Astrocyte (in vitro differentiated cells and primary cell): ENCODE data around the gene TDP1. TPM values are rescaled to one million over a fixed set of nuclear protein-coding genes. Genes with fewer than 3 reads are reported as not detected.

Experiments used
- DNase-seq: peaks from one replicate; pipeline ENCODE4 v3.0.0-alpha.2; 2010; ENCODE audit warnings: low read depth
- FAIRE-seq: peaks from 2 replicates; lab custom pipeline; 2011; peaks lifted over from hg19 to GRCh38; lab: Jason Lieb, UNC
- H2AFZ ChIP-seq: 2 replicates; pipeline ENCODE4 v1.6.0; 2012; ENCODE audit warnings: low read depth, low read length, inconsistent platforms
- H3K27ac ChIP-seq: 2 replicates; pipeline ENCODE4 v1.5.1; 2011; ENCODE audit warnings: low read depth, low read length, inconsistent platforms
- H3K27me3 ChIP-seq: 2 replicates; pipeline ENCODE4 v1.6.0; 2011; ENCODE audit warnings: low read length, inconsistent platforms; ENCODE audit not compliant: insufficient read depth
- H3K36me3 ChIP-seq: 2 replicates; pipeline ENCODE4 v1.5.1; 2011; ENCODE audit warnings: low read length, inconsistent platforms; ENCODE audit not compliant: insufficient read depth
- H3K4me1 ChIP-seq: 2 replicates; pipeline ENCODE4 v1.5.1; 2011; ENCODE audit warnings: low read length, inconsistent platforms; ENCODE audit not compliant: insufficient read depth
- H3K4me2 ChIP-seq: 2 replicates; pipeline ENCODE4 v1.6.0; 2012; ENCODE audit warnings: low read length, inconsistent platforms
- H3K4me3 ChIP-seq: 2 replicates; pipeline ENCODE4 v1.5.1; 2011; ENCODE audit warnings: low read depth, mild to moderate bottlenecking, low read length, inconsistent platforms; ENCODE audit not compliant: insufficient read depth
- H3K79me2 ChIP-seq: 2 replicates; pipeline ENCODE4 v1.6.0; 2012; ENCODE audit warnings: mild to moderate bottlenecking, low read length, inconsistent platforms; ENCODE audit not compliant: insufficient read depth
- H3K9ac ChIP-seq: 2 replicates; pipeline ENCODE4 v1.6.0; 2012; ENCODE audit warnings: mild to moderate bottlenecking, low read length, inconsistent platforms
- H3K9me3 ChIP-seq: 2 replicates; pipeline ENCODE4 v1.5.1; 2012; ENCODE audit warnings: low read depth, mild to moderate bottlenecking, low read length, inconsistent platforms; ENCODE audit not compliant: insufficient read depth
- H4K20me1 ChIP-seq: 2 replicates; pipeline ENCODE4 v1.6.0; 2012; ENCODE audit warnings: low read length, inconsistent platforms; ENCODE audit not compliant: insufficient read depth
- H3K27ac Mint-ChIP-seq: one replicate; pipeline ENCODE4 v1.8.0; 2021; ENCODE audit warnings: mild to moderate bottlenecking, mixed read lengths; ENCODE audit not compliant: unreplicated experiment
- H3K27me3 Mint-ChIP-seq: one replicate; pipeline ENCODE4 v1.8.0; 2021; ENCODE audit warnings: low read depth, mixed read lengths; ENCODE audit not compliant: unreplicated experiment
- H3K36me3 Mint-ChIP-seq: one replicate; pipeline ENCODE4 v1.8.0; 2021; ENCODE audit warnings: low read depth, mixed read lengths; ENCODE audit not compliant: unreplicated experiment
- H3K4me1 Mint-ChIP-seq: one replicate; pipeline ENCODE4 v1.8.0; 2021; ENCODE audit warnings: low read depth, mixed read lengths; ENCODE audit not compliant: unreplicated experiment
- H3K4me3 Mint-ChIP-seq: one replicate; pipeline ENCODE4 v1.8.0; 2021; ENCODE audit warnings: mild to moderate bottlenecking, moderate library complexity, mixed read lengths; ENCODE audit not compliant: unreplicated experiment
- H3K9me3 Mint-ChIP-seq: one replicate; pipeline ENCODE4 v1.8.0; 2021; ENCODE audit warnings: mild to moderate bottlenecking, mixed read lengths; ENCODE audit not compliant: unreplicated experiment
- CTCF ChIP-seq: IDR thresholded peaks from 2 replicates; pipeline ENCODE4 v1.5.1; 2011; ENCODE audit warnings: low read depth, mild to moderate bottlenecking, inconsistent platforms, low read length, moderate library complexity; ENCODE audit not compliant: insufficient read depth
- EZH2 ChIP-seq: IDR thresholded peaks from 2 replicates; pipeline ENCODE4 v1.6.1; 2012; ENCODE audit warnings: mild to moderate bottlenecking, low read length, inconsistent platforms; ENCODE audit not compliant: insufficient read depth
- total RNA-seq: library from RNA; stranded (reverse); gene quantifications from 2 replicates; pipeline ENCODE4 v1.2.1, GENCODE V29; 2021

TDP1 gene
- total RNA-seq, 1 donor from 2014 or later = 17.0 TPM

DNA sequence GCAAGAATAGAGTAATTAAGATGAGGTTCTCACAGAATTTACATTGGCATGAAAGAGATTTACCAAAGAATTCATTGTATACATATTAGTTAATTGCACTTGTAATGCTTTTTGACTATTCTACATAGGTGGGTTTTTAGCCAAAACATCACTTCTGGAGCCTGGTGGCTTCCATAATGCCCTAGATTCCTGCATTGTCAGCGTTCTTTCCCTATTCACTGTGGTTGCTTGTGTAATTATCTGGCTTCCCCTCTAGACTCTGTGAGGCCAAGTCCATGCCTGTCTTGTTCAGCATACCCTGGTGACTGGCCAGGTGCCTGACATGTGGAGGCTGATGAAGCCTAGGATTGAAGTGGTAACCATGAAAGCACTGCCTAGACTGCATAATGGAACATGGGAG, 41.2 kb downstream of the TDP1 start:
- H3K36me3 Mint-ChIP-seq = peaks cover 26% of the 10 kb centered on the region
- DNase-seq (no peak), FAIRE-seq (no peak)
- H3K27ac Mint-ChIP-seq = no peak overlapping the region
- H3K9me3 Mint-ChIP-seq = no peaks in the 10 kb centered on the region
- TF ChIP-seq CTCF = no peak
- TF ChIP-seq EZH2 = no peak
- no peaks in the 10 kb centered on the region for H3K9me3 ChIP-seq
- H4K20me1 ChIP-seq = peaks cover 4% of the 10 kb centered on the region
- H3K4me1 ChIP-seq = no peaks in the 10 kb centered on the region
- H3K4me3 Mint-ChIP-seq = no peak overlapping the region
- no peaks in the 10 kb centered on the region for H3K27me3 Mint-ChIP-seq
- no peaks in the 10 kb centered on the region for H3K79me2 ChIP-seq
- H3K4me2 ChIP-seq = no peak overlapping the region
- H3K27me3 ChIP-seq = no peaks in the 10 kb centered on the region
- peaks cover 56% of the 10 kb centered on the region for H3K36me3 ChIP-seq
- H3K27ac ChIP-seq = no peak overlapping the region
- H2AFZ ChIP-seq = no peak overlapping the region
- no peaks in the 10 kb centered on the region for H3K4me1 Mint-ChIP-seq
- H3K4me3 ChIP-seq = no peak overlapping the region
- H3K9ac ChIP-seq = no peak overlapping the region

DNA sequence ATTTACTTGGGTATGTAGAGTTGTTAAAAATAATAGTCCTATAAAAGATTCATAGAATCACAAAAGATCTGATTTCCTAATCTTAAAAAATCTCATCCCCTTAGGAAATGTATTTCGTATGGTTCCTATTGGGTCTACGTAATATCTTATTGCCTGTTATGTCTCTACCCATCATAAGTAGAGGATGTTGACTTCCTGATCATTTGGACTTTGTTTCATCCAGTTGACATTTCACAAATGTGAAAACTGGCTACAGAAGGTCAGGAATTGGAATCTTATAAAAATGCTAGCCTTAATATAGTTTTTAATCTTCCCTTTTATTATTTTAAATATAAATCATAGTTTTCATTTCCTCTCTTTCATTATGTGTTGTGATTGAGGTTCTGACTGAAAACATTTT, 45.2 kb downstream of the TDP1 start:
- Histone ChIP-seq H3K9me3 (no peaks in the 10 kb centered on the region), H3K4me1 (no peaks in the 10 kb centered on the region), H3K79me2 (no peaks in the 10 kb centered on the region), H2AFZ (no peak overlapping the region), H4K20me1 (peaks cover 4% of the 10 kb centered on the region), H3K4me2 (no peak overlapping the region), H3K27ac (no peak overlapping the region), H3K27me3 (no peaks in the 10 kb centered on the region), H3K4me3 (no peak overlapping the region), H3K36me3 (peaks cover 36% of the 10 kb centered on the region), H3K9ac (no peak overlapping the region)
- DNase-seq = no peak
- FAIRE-seq = no peak
- Mint-ChIP-seq H3K4me1 (no peaks in the 10 kb centered on the region), H3K36me3 (peaks cover 18% of the 10 kb centered on the region), H3K4me3 (no peak overlapping the region), H3K27me3 (no peaks in the 10 kb centered on the region), H3K27ac (no peak overlapping the region), H3K9me3 (no peaks in the 10 kb centered on the region)
- no peak for TF ChIP-seq EZH2
- TF ChIP-seq CTCF = no peak

GRCh38 chr14:90003526-90004307, 48.0 kb downstream of the TDP1 start:
- Histone ChIP-seq H3K27ac (no peak overlapping the region), H3K9me3 (no peaks in the 10 kb centered on the region), H3K4me1 (no peaks in the 10 kb centered on the region), H3K4me2 (no peak overlapping the region), H2AFZ (no peak overlapping the region), H3K79me2 (no peaks in the 10 kb centered on the region), H4K20me1 (peaks cover under 1% of the 10 kb centered on the region), H3K36me3 (peaks cover 22% of the 10 kb centered on the region), H3K9ac (no peak overlapping the region), H3K4me3 (no peak overlapping the region), H3K27me3 (no peaks in the 10 kb centered on the region)
- H3K4me1 Mint-ChIP-seq = no peaks in the 10 kb centered on the region
- H3K27ac Mint-ChIP-seq = no peak overlapping the region
- no peak for DNase-seq
- no peak overlapping the region for H3K4me3 Mint-ChIP-seq
- no peak for TF ChIP-seq CTCF
- TF ChIP-seq EZH2 = no peak
- H3K27me3 Mint-ChIP-seq = no peaks in the 10 kb centered on the region
- FAIRE-seq = no peak
- no peaks in the 10 kb centered on the region for H3K9me3 Mint-ChIP-seq
- peaks cover 8% of the 10 kb centered on the region for H3K36me3 Mint-ChIP-seq
